ENCODE measurements around the gene DNAH8. TPM values are rescaled to one million over a fixed set of nuclear protein-coding genes. Genes with fewer than 3 reads are reported as not detected.

DNAH8 gene
- total RNA-seq, 1 donor from 2014 or later: not detected

- no peak for TF ChIP-seq CTCF (conservative IDR thresholded peaks at IDR 0.05; ENCODE audit: low read depth, low read length)
- DNase-seq (ENCODE audit: low read depth): no peak
- no peak overlapping the region for H3K4me3 ChIP-seq (ENCODE audit: low read depth, low read length)
Measured at GRCh38 chr6:39079197-39080125, 364.4 kb downstream of the DNAH8 start.

Other genes with a start within 250 kb of the DNAH8 start
- 2.9 TPM in 2 replicates for gene BTBD9, start 75.4 kb upstream of the DNAH8 start, total RNA-seq
- 202 and 237 TPM in 2 replicates for gene GLO1, start 12.2 kb upstream of the DNAH8 start, total RNA-seq